Neural progenitor cell (in vitro differentiated cells): ENCODE measurements around the gene ACTR6. TPM values are rescaled to one million over a fixed set of nuclear protein-coding genes. Genes with fewer than 3 reads are reported as not detected.
"Not testable (repeated sequence)": the region's sequence is repeated elsewhere in the genome, so short reads cannot be mapped to it uniquely, and the experiment has no call there.

ENCODE experiments used
- DNase-seq: peaks from one replicate; pipeline ENCODE4 v3.0.0-alpha.2; 2016; ENCODE audit warnings: low spot score
- H2AFZ ChIP-seq: fragments of 200-600 bp; sonication (generic); replicated peaks from 2 replicates; pipeline ENCODE4 v1.6.1; 2016; ENCODE audit warnings: antibody characterized with exemption
- H3F3A ChIP-seq: fragments of 200-600 bp; sonication (generic); 2 replicates; pipeline ENCODE4 v1.6.1; 2016; ENCODE audit warnings: antibody characterized with exemption, low read depth
- H3K27ac ChIP-seq: fragments of 200-600 bp; sonication (generic); 2 replicates; pipeline ENCODE4 v1.5.1; 2016; ENCODE audit warnings: mild to moderate bottlenecking
- H3K27me3 ChIP-seq: fragments of 200-600 bp; sonication (generic); 2 replicates; pipeline ENCODE4 v1.6.1; 2016; ENCODE audit warnings: mild to moderate bottlenecking, moderate library complexity
- H3K36me3 ChIP-seq: fragments of 200-600 bp; sonication (generic); 2 replicates; pipeline ENCODE4 v1.5.1; 2016
- H3K4me1 ChIP-seq: fragments of 200-600 bp; sonication (generic); 2 replicates; pipeline ENCODE4 v1.6.1; 2016; ENCODE audit warnings: mixed run types
- H3K4me2 ChIP-seq: fragments of 200-600 bp; sonication (generic); 2 replicates; pipeline ENCODE4 v1.6.1; 2016
- H3K4me3 ChIP-seq: fragments of 200-600 bp; sonication (generic); 2 replicates; pipeline ENCODE4 v1.5.1; 2016
- H3K79me2 ChIP-seq: fragments of 200-600 bp; sonication (generic); 2 replicates; pipeline ENCODE4 v1.6.1; 2016; ENCODE audit warnings: low read depth
- H3K9ac ChIP-seq: fragments of 200-600 bp; sonication (generic); 2 replicates; pipeline ENCODE4 v1.6.1; 2016
- H3K9me3 ChIP-seq: fragments of 200-600 bp; sonication (generic); 2 replicates; pipeline ENCODE4 v1.5.1; 2016; ENCODE audit warnings: low read depth
- H4K20me1 ChIP-seq: fragments of 200-600 bp; sonication (generic); 2 replicates; pipeline ENCODE4 v1.6.1; 2016; ENCODE audit warnings: low read depth
- H3K27ac Mint-ChIP-seq: 3 replicates; pipeline ENCODE4 v1.8.0; 2021; ENCODE audit warnings: mixed read lengths
- H3K27me3 Mint-ChIP-seq: 2 replicates; pipeline ENCODE4 v1.8.0; 2022; ENCODE audit warnings: low read depth, mild to moderate bottlenecking, inconsistent platforms, moderate library complexity, mixed read lengths; ENCODE audit not compliant: insufficient read depth
- H3K36me3 Mint-ChIP-seq: 3 replicates; pipeline ENCODE4 v1.8.0; 2021; ENCODE audit warnings: mixed read lengths
- H3K4me1 Mint-ChIP-seq: 3 replicates; pipeline ENCODE4 v1.8.0; 2021; ENCODE audit warnings: mixed read lengths
- H3K4me3 Mint-ChIP-seq: 3 replicates; pipeline ENCODE4 v1.8.0; 2021; ENCODE audit warnings: mild to moderate bottlenecking, moderate library complexity, mixed read lengths
- H3K9me3 Mint-ChIP-seq: 3 replicates; pipeline ENCODE4 v1.8.0; 2020; ENCODE audit warnings: mixed read lengths
- EZH2 ChIP-seq: fragments of 200-600 bp; sonication (generic); IDR thresholded peaks from 2 replicates; pipeline ENCODE4 v1.6.1; 2017; ENCODE audit warnings: antibody characterized with exemption, mild to moderate bottlenecking, moderate library complexity
- EZH2phosphoT487 ChIP-seq: fragments of 200-600 bp; sonication (generic); IDR thresholded peaks from 2 replicates; pipeline ENCODE4 v1.6.1; 2017; ENCODE audit warnings: antibody characterized with exemption
- total RNA-seq: library from RNA; depleted of rRNA; stranded (reverse); fragments of >200 nt; gene quantifications from 2 replicates; pipeline ENCODE4 v1.2.3, GENCODE V29; 2015; ENCODE audit warnings: low replicate concordance
- TF ChIP-seq, protein P1 (sequence below): fragments of 200-600 bp; sonication (generic); IDR thresholded peaks from 2 replicates; pipeline ENCODE4 v1.5.1; 2017; ENCODE audit warnings: antibody characterized with exemption, mild to moderate bottlenecking

The ACTR6 gene
- total RNA-seq, 1 donor from 2014 or later, result 87.8 TPM

DNA sequence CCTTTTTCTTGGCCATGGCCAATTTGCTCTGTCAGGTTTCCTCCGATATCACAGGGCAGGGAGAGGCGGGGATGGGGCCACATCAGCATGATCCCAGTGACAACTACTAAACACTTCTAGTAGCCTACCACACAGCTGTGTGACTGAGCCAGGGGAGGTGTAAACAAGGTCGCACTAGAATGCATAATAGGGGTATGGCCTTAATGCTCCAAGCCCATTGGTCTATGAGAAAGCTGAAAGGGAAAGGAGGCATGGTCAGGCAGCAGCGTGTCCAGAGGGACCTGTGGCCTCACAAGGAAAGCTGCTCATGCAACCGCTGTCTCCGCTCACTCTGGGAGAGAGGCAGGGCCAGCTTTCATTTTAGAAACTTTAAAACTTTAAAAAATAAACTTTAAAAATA is 27.5 kb upstream of the ACTR6 start:
- H3K4me3 Mint-ChIP-seq, result no peak overlapping the region
- no peaks in the 10 kb centered on the region for H3K9me3 Mint-ChIP-seq
- Histone ChIP-seq H3K4me2 (no peak overlapping the region), H2AFZ (no peak overlapping the region), H4K20me1 (no peaks in the 10 kb centered on the region), H3K9me3 (no peaks in the 10 kb centered on the region), H3K27me3 (no peaks in the 10 kb centered on the region), H3K4me3 (no peak overlapping the region), H3K79me2 (no peaks in the 10 kb centered on the region), H3K36me3 (no peaks in the 10 kb centered on the region), H3K27ac (no peak overlapping the region), H3K4me1 (no peaks in the 10 kb centered on the region), H3K9ac (no peak overlapping the region), H3F3A (no peaks in the 10 kb centered on the region)
- no peak for TF ChIP-seq EZH2phosphoT487
- no peak for TF ChIP-seq EZH2
- TF ChIP-seq, protein P1, sequence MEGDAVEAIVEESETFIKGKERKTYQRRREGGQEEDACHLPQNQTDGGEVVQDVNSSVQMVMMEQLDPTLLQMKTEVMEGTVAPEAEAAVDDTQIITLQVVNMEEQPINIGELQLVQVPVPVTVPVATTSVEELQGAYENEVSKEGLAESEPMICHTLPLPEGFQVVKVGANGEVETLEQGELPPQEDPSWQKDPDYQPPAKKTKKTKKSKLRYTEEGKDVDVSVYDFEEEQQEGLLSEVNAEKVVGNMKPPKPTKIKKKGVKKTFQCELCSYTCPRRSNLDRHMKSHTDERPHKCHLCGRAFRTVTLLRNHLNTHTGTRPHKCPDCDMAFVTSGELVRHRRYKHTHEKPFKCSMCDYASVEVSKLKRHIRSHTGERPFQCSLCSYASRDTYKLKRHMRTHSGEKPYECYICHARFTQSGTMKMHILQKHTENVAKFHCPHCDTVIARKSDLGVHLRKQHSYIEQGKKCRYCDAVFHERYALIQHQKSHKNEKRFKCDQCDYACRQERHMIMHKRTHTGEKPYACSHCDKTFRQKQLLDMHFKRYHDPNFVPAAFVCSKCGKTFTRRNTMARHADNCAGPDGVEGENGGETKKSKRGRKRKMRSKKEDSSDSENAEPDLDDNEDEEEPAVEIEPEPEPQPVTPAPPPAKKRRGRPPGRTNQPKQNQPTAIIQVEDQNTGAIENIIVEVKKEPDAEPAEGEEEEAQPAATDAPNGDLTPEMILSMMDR, result no peak
- DNase-seq, result no peak
- H3K36me3 Mint-ChIP-seq, result peaks cover 3% of the 10 kb centered on the region
- peaks cover 2% of the 10 kb centered on the region for H3K27me3 Mint-ChIP-seq
- H3K27ac Mint-ChIP-seq, result no peak overlapping the region
- H3K4me1 Mint-ChIP-seq, result no peaks in the 10 kb centered on the region

DNA sequence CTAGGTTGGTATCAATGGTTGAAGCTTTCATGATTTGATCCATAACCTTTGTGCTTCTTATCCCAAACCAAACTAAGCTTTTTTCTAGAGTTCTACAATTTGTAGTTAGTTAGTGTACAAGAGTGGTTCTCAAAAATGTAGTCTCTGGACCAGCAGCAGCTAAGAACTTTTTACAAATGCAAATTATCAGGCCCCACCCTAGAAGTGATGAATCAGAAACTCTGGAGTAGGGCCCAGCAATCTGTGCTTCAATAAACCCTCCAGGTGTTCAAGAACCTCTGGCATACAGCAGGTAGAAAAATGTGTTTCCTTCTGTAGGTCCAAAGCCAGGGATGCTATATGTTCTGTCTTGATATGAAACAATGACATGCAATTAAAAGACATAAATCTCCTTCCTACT is 26.1 kb upstream of the ACTR6 start:
- DNase-seq, result no peak
- Histone ChIP-seq H3K4me2 (no peak overlapping the region), H3K4me1 (no peaks in the 10 kb centered on the region), H3K9me3 (no peaks in the 10 kb centered on the region), H3K4me3 (no peak overlapping the region), H4K20me1 (no peaks in the 10 kb centered on the region), H3K27me3 (no peaks in the 10 kb centered on the region), H3K79me2 (no peaks in the 10 kb centered on the region), H3K9ac (no peak overlapping the region), H2AFZ (no peak overlapping the region), H3F3A (no peaks in the 10 kb centered on the region), H3K27ac (no peak overlapping the region), H3K36me3 (no peaks in the 10 kb centered on the region)
- Mint-ChIP-seq H3K27ac (no peak overlapping the region), H3K4me1 (no peaks in the 10 kb centered on the region), H3K36me3 (peaks cover 3% of the 10 kb centered on the region), H3K9me3 (no peaks in the 10 kb centered on the region), H3K27me3 (peaks cover 2% of the 10 kb centered on the region), H3K4me3 (no peak overlapping the region)
- TF ChIP-seq EZH2 (no peak), EZH2phosphoT487 (no peak)
- TF ChIP-seq, protein P1, result no peak

DNA sequence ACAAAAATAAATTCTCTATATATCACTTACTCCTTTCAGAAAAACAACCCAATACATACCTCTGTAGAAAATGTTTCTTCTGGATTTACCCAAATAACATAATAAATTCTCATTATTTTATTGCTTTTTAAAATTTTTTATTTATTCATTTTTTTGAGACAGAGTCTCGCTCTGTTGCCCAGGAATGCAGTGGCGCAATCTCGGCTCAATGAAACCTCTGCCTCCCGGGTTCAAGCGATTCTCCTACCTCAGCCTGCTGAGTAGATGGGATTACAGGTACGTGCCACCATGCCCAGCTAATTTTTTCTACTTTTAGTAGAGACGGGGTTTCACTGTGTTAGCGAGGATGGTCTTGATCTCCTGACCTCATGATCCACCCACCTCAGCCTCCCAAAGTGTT is 24.1 kb upstream of the ACTR6 start:
- H3K4me3 ChIP-seq, H3F3A ChIP-seq, H3K27ac Mint-ChIP-seq, H3K27me3 Mint-ChIP-seq, H3K4me2 ChIP-seq, H3K9me3 ChIP-seq, H3K4me1 ChIP-seq, H2AFZ ChIP-seq, H4K20me1 ChIP-seq, H3K36me3 Mint-ChIP-seq, H3K9ac ChIP-seq, H3K27ac ChIP-seq, H3K36me3 ChIP-seq, H3K79me2 ChIP-seq, H3K27me3 ChIP-seq, H3K4me1 Mint-ChIP-seq, H3K4me3 Mint-ChIP-seq, H3K9me3 Mint-ChIP-seq, DNase-seq: not testable (repeated sequence)

DNA sequence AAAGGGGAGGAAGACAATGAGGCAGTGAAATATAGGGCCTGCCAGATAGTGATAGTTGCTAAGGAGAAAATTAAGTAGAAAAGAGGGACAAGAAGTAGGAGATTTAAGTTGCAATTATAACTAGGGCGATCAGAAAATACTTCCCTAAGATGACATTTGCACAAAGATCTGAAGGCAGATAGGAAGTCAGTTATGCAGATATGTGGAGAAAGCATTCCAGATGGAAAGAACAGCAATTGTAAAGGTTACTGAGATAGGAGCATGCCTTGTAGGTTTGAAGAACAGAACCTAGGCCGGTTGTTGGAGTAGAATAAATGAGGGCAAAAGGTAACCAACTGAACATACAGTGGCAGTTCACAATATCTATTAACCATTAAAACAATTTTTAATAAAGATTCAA is 21.4 kb upstream of the ACTR6 start:
- no peaks in the 10 kb centered on the region for H3K27me3 ChIP-seq
- Mint-ChIP-seq H3K4me1 (peaks cover 7% of the 10 kb centered on the region), H3K27me3 (peaks cover 2% of the 10 kb centered on the region), H3K9me3 (no peaks in the 10 kb centered on the region), H3K4me3 (no peak overlapping the region), H3K27ac (no peak overlapping the region), H3K36me3 (peaks cover 7% of the 10 kb centered on the region)
- peaks cover 3% of the 10 kb centered on the region for H3K36me3 ChIP-seq
- H2AFZ ChIP-seq, result no peak overlapping the region
- H3K9ac ChIP-seq, result no peak overlapping the region
- H3F3A ChIP-seq, result no peaks in the 10 kb centered on the region
- H3K9me3 ChIP-seq, result no peaks in the 10 kb centered on the region
- no peaks in the 10 kb centered on the region for H4K20me1 ChIP-seq
- H3K79me2 ChIP-seq, result no peaks in the 10 kb centered on the region
- H3K4me2 ChIP-seq, result no peak overlapping the region
- DNase-seq, result no peak
- peaks cover 7% of the 10 kb centered on the region for H3K4me1 ChIP-seq
- no peak overlapping the region for H3K27ac ChIP-seq
- H3K4me3 ChIP-seq, result no peak overlapping the region
- TF ChIP-seq EZH2phosphoT487 (no peak), EZH2 (no peak)
- TF ChIP-seq, protein P1, result no peak
